H54 (cell line): Measurements from ENCODE around the gene RNF151.

Source experiments
- DNase-seq: peaks from one replicate; pipeline ENCODE4 v3.0.0; 2011; ENCODE audit warnings: low spot score, mixed read lengths; ENCODE audit not compliant: insufficient read length
- FAIRE-seq: peaks from 3 replicates; lab custom pipeline; 2011; peaks lifted over from hg19 to GRCh38; lab: Jason Lieb, UNC
- POLR2A ChIP-seq: IDR thresholded peaks from 2 replicates; pipeline ENCODE4 v1.6.1; 2011; ENCODE audit warnings: low read depth, mild to moderate bottlenecking, low read length

RNF151 gene

DNA sequence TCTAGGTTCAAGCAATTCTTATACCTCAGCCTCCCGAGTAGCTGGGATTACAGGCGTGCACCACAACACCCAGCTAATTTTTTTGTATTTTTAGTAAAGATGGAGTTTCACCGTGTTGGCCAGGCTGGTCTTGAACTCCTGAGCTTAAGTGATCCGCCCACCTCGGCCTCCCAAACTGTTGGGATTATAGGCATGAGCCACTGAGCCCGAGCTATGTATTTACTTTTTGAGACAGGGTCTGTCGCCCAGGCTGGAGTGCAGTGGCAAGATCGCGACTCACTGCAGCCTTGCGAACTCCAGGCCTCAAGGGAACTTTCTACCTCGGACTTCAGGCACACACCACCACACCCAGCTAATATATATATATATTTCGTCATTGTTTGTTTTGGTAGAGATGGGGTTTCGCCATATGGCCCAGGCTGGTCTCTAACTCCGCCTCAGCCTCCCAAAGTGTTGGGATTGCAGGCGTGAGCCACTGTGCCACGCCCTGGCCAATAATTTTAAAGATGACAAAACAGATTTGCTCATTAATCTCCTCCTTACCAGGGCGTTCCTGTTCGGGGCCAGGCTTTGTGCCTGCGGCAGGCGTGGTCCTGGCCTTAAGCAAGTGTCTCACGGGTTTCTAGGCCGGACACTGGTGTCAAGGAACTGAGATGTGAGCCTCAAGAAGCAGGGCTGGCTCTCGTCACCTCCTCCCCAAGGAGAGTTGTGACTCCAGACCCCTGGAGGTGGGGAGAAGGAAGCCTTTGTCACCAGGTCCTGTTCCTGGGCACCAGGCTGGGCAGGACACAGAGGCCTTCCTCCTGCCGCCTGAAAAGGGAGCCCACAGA, 48.7 kb downstream of the RNF151 start:
- no peak for TF ChIP-seq POLR2A
- DNase-seq: peak; percentile 69
- peak; percentile 79 for FAIRE-seq

DNA sequence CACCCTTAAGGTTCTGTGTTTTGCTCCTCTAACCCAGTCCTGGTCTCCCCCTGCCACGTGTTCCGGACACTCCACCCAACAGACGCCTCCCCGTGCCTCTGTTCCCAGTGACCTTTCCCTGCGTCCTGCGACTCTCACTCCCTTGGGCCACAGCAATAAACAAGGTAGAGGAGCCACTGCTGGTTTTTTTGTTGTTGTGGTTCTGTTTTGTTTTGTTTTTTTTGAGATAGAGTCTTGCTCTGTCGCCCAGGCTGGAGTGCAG, 49.2 kb downstream of the RNF151 start:
- FAIRE-seq (no peak), DNase-seq (no peak)
- TF ChIP-seq POLR2A: no peak

DNA sequence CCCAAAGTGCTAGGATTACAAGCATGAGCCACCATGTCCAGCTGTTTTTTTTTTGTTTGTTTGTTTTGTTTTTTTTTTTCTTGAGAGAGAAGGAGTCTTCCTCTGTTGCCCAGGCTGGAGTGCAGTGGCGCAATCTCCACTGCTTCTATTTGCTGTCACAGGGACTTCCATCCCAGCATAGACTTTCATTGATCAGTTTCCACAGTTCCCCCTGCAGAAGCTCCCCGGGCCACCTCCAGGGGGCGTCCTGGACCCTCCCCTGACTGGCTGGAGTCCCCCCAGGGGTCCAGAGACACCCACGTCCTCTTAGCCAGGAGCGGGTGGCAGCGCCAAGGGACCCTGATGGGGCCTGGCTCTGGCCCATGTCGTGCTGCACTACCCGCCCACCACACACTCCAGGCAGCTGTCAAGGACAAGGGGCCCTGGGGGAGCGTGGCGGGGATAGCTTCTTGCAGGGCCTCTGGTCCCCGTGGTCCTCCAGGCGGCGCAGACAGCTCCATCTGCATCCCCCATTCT, 49.8 kb downstream of the RNF151 start:
- DNase-seq (no peak), FAIRE-seq (no peak)
- TF ChIP-seq POLR2A: no peak
